ENCODE results near the gene CUX1. TPM values are rescaled to one million over a fixed set of nuclear protein-coding genes. Genes with fewer than 3 reads are reported as not detected.

The CUX1 gene
- total RNA-seq, 4 donors from 2014 or later: 40.0 to 55.9 (median 47.3) TPM

DNA sequence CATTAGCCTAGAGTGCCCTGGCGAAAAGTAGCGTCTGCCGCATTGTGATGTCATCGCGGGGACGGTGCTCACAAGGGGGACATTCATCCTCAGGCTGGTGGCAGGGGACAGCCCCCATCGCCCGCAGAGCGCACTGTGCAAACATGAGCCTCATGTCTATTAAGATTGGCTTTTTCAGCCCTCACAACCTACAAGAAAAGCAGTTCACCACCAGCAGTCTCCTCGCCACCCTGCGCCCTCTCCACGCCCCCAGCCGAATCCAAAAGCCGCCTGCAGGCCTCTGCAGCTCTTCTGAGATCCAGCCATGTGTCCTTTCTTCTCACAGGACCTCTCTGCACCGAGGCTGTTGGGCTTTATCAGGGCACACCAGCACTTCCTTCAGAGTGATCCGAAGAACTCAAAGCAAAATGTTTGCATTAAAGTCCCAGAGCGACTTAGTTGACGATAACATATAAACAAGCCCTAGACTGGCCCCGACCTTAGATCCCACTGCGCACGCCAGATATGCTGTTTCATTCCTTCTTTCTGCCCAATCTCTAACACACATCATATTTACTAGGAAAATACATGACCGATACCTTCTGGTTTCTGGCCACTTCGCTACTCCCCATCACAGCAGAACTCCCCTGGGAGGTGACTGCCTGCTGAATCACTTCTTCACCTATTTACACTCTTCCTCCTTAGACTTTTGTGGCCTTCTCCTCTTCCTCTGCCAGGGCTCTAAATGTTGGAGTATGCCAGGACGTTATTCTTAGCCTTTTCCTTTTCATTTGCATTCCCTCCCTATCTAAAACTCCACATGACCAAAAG, 263.2 kb downstream of the CUX1 start:
- H3K36me3 ChIP-seq: peaks cover 0 to 44% (median 0%) of the 10 kb centered on the region in 3 donors
- H3K9me3 ChIP-seq: no peaks in the 10 kb centered on the region
- no peak for DNase-seq
- TF ChIP-seq POLR2A (IDR thresholded peaks at IDR 0.05): no peak
- TF ChIP-seq, protein P1, sequence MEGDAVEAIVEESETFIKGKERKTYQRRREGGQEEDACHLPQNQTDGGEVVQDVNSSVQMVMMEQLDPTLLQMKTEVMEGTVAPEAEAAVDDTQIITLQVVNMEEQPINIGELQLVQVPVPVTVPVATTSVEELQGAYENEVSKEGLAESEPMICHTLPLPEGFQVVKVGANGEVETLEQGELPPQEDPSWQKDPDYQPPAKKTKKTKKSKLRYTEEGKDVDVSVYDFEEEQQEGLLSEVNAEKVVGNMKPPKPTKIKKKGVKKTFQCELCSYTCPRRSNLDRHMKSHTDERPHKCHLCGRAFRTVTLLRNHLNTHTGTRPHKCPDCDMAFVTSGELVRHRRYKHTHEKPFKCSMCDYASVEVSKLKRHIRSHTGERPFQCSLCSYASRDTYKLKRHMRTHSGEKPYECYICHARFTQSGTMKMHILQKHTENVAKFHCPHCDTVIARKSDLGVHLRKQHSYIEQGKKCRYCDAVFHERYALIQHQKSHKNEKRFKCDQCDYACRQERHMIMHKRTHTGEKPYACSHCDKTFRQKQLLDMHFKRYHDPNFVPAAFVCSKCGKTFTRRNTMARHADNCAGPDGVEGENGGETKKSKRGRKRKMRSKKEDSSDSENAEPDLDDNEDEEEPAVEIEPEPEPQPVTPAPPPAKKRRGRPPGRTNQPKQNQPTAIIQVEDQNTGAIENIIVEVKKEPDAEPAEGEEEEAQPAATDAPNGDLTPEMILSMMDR (IDR thresholded peaks at IDR 0.05): no peak
- no peaks in the 10 kb centered on the region for H3K27me3 ChIP-seq
- no peak overlapping the region for H3K27ac ChIP-seq
- no peak overlapping the region for H3K4me3 ChIP-seq
- no peaks in the 10 kb centered on the region for H3K4me1 ChIP-seq
- WGBS, 2 donors: 79 to 90% methylated on average over 20 to 23 of the region's 24 CpGs
- intact Hi-C loops (cut with DNase I): no loop called here

DNA sequence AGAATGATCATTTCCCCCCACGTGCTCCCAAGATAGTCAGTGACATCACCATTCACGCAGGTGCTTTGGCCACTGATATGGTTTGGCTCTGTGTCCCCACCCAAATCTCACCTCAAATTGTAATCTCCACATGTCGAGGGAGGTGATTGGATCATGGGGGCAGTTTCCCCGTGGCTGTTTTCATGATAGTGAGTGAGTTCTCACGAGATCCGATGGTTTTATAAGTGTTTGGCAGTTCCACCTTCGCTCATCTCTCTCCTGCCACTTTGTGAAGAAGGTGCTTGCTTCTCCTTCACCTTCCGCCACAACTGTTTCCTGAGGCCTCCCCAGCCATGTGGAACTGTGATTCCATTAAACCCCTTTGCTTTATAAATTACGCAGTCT, 263.8 kb downstream of the CUX1 start:
- H3K9me3 ChIP-seq: no peaks in the 10 kb centered on the region
- H3K36me3 ChIP-seq: peaks cover 0 to 38% (median 0%) of the 10 kb centered on the region in 3 donors
- no peak for DNase-seq
- H3K4me3 ChIP-seq: no peak overlapping the region
- WGBS, 2 donors: 88 to 97% methylated on average over 8 to 9 of the region's 9 CpGs
- intact Hi-C loops (cut with DNase I): no loop called here
- TF ChIP-seq, protein P1 (IDR thresholded peaks at IDR 0.05): no peak
- no peak for TF ChIP-seq POLR2A (IDR thresholded peaks at IDR 0.05)
- no peaks in the 10 kb centered on the region for H3K4me1 ChIP-seq
- no peaks in the 10 kb centered on the region for H3K27me3 ChIP-seq
- H3K27ac ChIP-seq: no peak overlapping the region

DNA sequence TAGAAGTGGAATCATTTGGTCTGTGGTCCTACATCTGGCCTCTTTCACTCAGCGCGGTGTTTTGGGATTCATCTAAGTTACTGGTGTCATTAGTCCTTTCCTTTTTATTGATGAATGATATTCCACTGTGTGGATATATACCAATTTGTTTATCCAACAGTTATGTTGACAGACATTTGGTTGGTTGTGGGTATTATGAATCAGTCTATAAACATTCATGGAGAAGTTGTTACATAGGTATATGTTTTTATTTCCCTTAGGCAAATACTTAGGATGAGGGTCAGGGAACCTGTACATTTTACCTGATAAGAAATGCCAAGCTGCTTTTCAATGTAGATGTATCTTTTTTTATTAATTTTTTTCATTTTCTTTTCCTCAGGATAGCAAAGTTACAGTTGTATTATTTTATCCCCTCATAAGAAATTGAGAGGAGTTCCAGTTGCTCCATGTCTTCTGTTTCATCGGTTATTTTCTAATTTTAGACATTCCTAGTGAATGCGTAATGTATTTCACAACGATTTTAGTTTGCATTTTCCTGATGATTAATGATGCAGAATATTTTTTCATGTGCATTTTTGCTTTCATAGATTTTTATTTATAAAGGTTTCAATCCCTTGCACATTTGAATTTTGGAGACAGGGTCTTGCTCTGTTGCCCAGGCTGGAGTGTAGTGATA, 265.4 kb downstream of the CUX1 start:
- no peak for TF ChIP-seq POLR2A (IDR thresholded peaks at IDR 0.05)
- TF ChIP-seq, protein P1 (IDR thresholded peaks at IDR 0.05): no peak
- Histone ChIP-seq H3K36me3 (peaks cover 0 to 35% (median 0%) of the 10 kb centered on the region in 3 donors), H3K27me3 (no peaks in the 10 kb centered on the region), H3K27ac (no peak overlapping the region), H3K4me3 (no peak overlapping the region), H3K9me3 (no peaks in the 10 kb centered on the region), H3K4me1 (no peaks in the 10 kb centered on the region)
- WGBS, 2 donors: 70 to 76% methylated on average over 5 of the region's 5 CpGs
- intact Hi-C loops (cut with DNase I): no loop called here
- DNase-seq: no peak

DNA sequence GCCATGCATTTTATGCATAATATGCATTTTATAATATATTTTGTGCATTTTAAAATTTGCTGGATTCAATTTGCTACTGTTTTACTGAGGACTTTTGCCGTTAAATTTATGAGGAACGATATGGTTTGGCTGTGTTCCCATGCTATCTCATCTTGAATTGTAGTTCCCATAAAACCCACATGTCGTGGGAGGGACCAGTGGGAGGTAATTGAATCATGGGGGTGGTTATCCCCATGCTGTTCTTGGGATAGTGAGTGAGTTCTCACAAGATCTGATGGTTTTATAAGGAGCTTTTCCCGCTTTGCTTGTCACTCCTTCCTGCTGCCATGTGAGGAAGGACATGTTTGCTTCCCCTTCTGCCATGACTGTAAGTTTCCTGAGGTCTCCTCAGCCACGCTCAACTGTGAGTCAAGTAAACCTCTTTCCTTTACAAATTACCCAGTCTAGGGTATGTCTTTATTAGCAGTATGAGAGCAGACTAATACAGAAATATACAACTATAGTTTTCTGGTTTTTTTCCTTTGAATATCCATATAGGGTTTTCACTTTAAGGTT, 267.9 kb downstream of the CUX1 start:
- H3K36me3 ChIP-seq: peaks cover 0 to 29% (median 0%) of the 10 kb centered on the region in 3 donors

More for the DNA sequence above, 267.9 kb downstream of the CUX1 start:
- TF ChIP-seq, protein P1 (IDR thresholded peaks at IDR 0.05): no peak
- no peak for TF ChIP-seq POLR2A (IDR thresholded peaks at IDR 0.05)
- DNase-seq: no peak
- H3K27ac ChIP-seq: no peak overlapping the region
- H3K9me3 ChIP-seq: peaks cover 0 to 6% (median 0%) of the 10 kb centered on the region in 3 donors
- H3K4me1 ChIP-seq: no peaks in the 10 kb centered on the region
- 89 to 95% methylated on average over 5 of the region's 5 CpGs for WGBS, 2 donors
- no peak overlapping the region for H3K4me3 ChIP-seq
- no peaks in the 10 kb centered on the region for H3K27me3 ChIP-seq
- intact Hi-C loops (cut with DNase I): no loop called here

All from esophagus squamous epithelium (tissue), 5 donors.